Body of pancreas (tissue), 4 donors: ENCODE data around the gene BORCS8.

ENCODE experiments used
- POLR2A ChIP-seq, 3 donors: fragments of 450-650 bp; IDR thresholded peaks; one replicate each; pipeline ENCODE4 v1.6.1; 2016; ENCODE audit warnings: antibody characterized with exemption in 3 of 3, mild to moderate bottlenecking in 2 of 3
- TF ChIP-seq, protein P1 (sequence below), 7 experiments: fragments of 450-650 bp in 4 of 7; fragments of 200-600 bp in 3 of 7; sonication (generic) in 3 of 7; IDR thresholded peaks; one replicate each; pipeline ENCODE4 v1.5.1; 2016 to 2019; ENCODE audit warnings: antibody characterized with exemption in 7 of 7

DNA sequence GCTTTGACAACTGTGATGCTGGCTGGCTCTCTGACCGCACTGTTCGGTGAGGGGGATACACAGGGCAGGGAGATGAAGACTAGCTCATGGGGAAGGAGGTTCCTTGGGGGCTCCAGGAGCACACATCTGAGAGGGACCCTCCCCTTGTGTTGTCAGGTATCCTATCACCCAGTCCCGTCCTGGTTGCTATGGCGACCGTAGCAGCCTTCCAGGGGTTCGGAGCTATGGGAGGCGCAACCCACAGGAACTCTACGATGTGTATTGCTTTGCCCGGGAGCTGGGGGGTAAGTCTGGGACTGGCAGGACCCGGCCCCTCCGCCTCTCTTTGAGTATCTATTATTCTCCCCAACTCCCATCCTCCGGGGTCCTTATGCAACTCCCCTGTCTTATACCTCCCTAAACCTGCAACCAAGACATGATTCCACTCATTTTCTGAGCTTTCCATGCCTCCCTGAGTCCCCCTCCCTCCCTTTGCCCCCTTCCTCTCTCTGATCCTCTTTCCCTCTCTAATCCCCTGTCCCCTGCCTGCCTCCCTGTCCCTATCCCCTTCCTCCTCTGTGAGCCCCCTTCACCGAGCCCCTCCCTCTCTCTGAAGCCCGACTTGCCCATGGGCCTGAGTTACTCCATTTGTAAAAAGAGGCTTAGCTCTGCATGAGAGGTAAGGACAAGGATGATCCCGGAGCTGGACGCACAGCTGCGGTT, 32.3 kb upstream of the BORCS8 start:
- TF ChIP-seq, protein P1, sequence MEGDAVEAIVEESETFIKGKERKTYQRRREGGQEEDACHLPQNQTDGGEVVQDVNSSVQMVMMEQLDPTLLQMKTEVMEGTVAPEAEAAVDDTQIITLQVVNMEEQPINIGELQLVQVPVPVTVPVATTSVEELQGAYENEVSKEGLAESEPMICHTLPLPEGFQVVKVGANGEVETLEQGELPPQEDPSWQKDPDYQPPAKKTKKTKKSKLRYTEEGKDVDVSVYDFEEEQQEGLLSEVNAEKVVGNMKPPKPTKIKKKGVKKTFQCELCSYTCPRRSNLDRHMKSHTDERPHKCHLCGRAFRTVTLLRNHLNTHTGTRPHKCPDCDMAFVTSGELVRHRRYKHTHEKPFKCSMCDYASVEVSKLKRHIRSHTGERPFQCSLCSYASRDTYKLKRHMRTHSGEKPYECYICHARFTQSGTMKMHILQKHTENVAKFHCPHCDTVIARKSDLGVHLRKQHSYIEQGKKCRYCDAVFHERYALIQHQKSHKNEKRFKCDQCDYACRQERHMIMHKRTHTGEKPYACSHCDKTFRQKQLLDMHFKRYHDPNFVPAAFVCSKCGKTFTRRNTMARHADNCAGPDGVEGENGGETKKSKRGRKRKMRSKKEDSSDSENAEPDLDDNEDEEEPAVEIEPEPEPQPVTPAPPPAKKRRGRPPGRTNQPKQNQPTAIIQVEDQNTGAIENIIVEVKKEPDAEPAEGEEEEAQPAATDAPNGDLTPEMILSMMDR (IDR thresholded peaks at IDR 0.05) = no peak
- no peak for TF ChIP-seq POLR2A (IDR thresholded peaks at IDR 0.05)
